ENCODE results near the gene PTER. TPM values are rescaled to one million over a fixed set of nuclear protein-coding genes. Genes with fewer than 3 reads are reported as not detected.

The PTER gene
- total RNA-seq, 2 donors from 2014 or later: 6.2 to 11.2 TPM

DNA sequence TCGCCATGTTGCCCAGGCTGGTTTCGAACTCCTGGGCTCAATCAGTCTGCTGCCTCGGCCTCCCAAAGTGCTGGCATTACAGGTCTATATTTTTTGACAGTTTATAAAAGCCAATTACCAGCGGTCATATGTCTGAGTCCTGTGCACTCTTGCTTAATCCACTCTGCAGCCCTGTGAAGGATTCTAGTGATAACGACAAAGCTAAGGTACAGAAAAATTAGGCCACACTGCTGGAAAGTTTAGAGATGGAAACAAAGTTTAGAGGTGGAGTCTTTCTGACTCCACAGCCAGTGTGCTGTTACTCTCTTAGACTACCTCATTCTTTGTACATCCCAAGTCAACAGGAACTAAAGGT lies 707 bp downstream of the PTER start:
- TF ChIP-seq CTCF (IDR thresholded peaks at IDR 0.05): no peak
- peaks cover 4 to 21% of the 10 kb centered on the region in 2 donors for H3K4me1 ChIP-seq (ENCODE audit: control insufficient read depth in 1 of 2, low read depth in 2 of 2)
- ATAC-seq (ENCODE audit: insufficient number of reproducible peaks, low FRiP score, low read depth) (no peak), DNase-seq (ENCODE audit: low spot score) (no peak)
- peak overlapping the region in 1 of 2 donors; percentile 80 for H3K27ac ChIP-seq
- no peaks in the 10 kb centered on the region for H3K36me3 ChIP-seq
- no peaks in the 10 kb centered on the region for H3K9me3 ChIP-seq
- peak overlapping the region; percentile 84 for H3K4me3 ChIP-seq
- no peaks in the 10 kb centered on the region for H3K27me3 ChIP-seq (replicated peaks; ENCODE audit: insufficient read depth)

GRCh38 chr10:16439295-16439694 lies 2.5 kb downstream of the PTER start:
- no peaks in the 10 kb centered on the region for H3K36me3 ChIP-seq
- no peak overlapping the region for H3K27ac ChIP-seq
- H3K4me3 ChIP-seq: no peak overlapping the region
- ATAC-seq (ENCODE audit: insufficient number of reproducible peaks, low FRiP score, low read depth) (no peak), DNase-seq (ENCODE audit: low spot score) (no peak)
- peaks cover 4 to 21% of the 10 kb centered on the region in 2 donors for H3K4me1 ChIP-seq (ENCODE audit: control insufficient read depth in 1 of 2, low read depth in 2 of 2)
- no peaks in the 10 kb centered on the region for H3K27me3 ChIP-seq (replicated peaks; ENCODE audit: insufficient read depth)
- no peaks in the 10 kb centered on the region for H3K9me3 ChIP-seq
- TF ChIP-seq CTCF (IDR thresholded peaks at IDR 0.05): no peak

DNA sequence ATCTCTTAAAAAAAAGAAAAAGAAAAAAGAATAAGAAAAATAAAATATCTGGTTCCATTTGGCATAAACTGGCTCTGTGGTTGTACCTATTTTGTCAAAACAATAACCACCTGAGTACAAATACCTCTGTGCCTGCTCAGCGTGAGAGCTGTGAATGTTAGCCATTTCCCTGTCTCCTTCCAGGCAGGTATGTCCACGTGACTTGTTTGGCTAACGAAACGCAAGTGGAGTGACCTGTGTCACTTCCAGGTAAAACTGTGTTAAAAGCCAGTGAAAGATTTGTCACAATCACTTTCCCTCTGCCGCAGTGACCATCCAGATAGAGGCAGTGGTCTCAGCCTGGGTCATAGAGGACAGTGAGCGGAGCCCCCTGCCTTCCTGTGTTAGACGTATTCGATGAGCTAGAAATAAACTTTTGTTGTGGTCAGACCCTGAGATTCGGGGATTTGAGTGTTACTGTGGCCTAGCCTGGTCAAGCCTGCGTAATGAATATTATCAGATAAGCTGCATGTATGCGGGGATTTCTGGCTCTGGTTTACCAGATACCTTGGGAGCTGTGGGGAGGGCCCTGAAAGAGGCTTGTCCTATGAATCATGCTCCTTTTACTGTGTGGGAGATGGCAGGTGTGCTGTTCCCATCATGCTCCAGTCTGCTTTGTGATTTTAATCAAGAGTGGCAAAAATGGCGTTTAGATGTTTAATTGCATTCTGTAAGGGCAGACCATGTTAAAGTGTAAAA lies 3.8 kb downstream of the PTER start:
- no peak overlapping the region for H3K4me3 ChIP-seq
- DNase-seq (ENCODE audit: low spot score): no peak
- H3K9me3 ChIP-seq: no peaks in the 10 kb centered on the region
- H3K27me3 ChIP-seq (replicated peaks; ENCODE audit: insufficient read depth): no peaks in the 10 kb centered on the region
- ATAC-seq (ENCODE audit: insufficient number of reproducible peaks, low FRiP score, low read depth): no peak
- no peak overlapping the region for H3K27ac ChIP-seq
- peaks cover 4 to 21% of the 10 kb centered on the region in 2 donors for H3K4me1 ChIP-seq (ENCODE audit: control insufficient read depth in 1 of 2, low read depth in 2 of 2)
- no peak for TF ChIP-seq CTCF (IDR thresholded peaks at IDR 0.05)
- no peaks in the 10 kb centered on the region for H3K36me3 ChIP-seq

DNA sequence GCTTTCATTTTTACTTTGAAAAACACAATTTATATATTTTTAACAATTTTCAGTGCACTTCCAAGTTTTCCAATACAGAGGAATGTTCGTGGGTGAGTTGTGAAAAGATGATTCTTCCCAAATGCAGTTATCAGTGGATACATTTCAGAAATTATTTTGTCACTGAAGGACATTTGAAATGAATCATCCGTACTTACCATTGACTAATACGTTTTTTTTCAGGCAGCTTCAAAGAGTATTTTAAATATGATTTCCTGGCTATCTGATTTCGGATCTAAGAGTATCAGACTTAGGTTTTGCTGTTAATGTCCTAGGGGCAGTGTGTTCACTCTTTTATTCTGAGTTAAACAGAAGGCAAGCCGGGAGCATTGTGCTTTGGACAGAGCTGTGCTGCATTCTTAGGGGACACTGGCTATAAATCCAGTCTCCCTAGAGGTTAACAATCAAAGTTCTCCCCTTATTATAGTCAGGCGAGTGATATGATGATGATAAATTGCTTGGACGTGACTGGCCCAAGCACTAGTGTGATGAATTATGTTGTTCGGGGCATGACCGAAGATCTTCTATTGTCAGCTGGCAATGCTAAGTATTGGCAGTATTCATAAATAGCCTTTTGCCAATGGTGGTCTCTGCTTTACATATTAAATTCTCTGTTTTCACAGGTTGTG lies 4.5 kb downstream of the PTER start:
- Histone ChIP-seq H3K4me3 (no peak overlapping the region), H3K27ac (no peak overlapping the region), H3K4me1 (ENCODE audit: control insufficient read depth in 1 of 2, low read depth in 2 of 2) (peaks cover 4 to 21% of the 10 kb centered on the region in 2 donors), H3K9me3 (no peaks in the 10 kb centered on the region), H3K36me3 (no peaks in the 10 kb centered on the region), H3K27me3 (replicated peaks; ENCODE audit: insufficient read depth) (no peaks in the 10 kb centered on the region)
- TF ChIP-seq CTCF (IDR thresholded peaks at IDR 0.05): no peak
- no peak for ATAC-seq (ENCODE audit: insufficient number of reproducible peaks, low FRiP score, low read depth)
- no peak for DNase-seq (ENCODE audit: low spot score)

DNA sequence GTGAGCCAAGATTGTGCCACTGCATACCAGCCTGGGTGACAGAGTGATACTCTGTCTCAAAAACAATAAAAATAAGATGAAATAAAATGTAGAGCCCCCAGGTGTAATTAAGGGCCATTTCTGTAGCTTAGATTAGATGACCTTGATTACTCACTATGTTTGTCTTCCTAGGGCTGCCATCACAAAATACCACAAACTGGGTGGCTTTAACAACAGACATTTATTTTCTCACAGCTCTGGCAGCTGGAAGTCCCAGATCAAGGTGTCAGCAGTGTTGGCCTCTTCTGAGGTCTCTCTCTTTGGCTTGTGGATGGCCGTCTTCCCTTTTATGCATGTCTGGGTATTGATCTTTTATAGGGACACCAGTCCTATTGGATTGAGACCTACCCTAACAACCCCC lies 6.1 kb downstream of the PTER start:
- DNase-seq (ENCODE audit: low spot score) (no peak), ATAC-seq (ENCODE audit: insufficient number of reproducible peaks, low FRiP score, low read depth) (no peak)
- H3K4me1 ChIP-seq (ENCODE audit: control insufficient read depth in 1 of 2, low read depth in 2 of 2): peaks cover 0 to 14% of the 10 kb centered on the region in 2 donors
- no peaks in the 10 kb centered on the region for H3K36me3 ChIP-seq
- TF ChIP-seq CTCF (IDR thresholded peaks at IDR 0.05): no peak
- H3K9me3 ChIP-seq: no peaks in the 10 kb centered on the region
- no peak overlapping the region for H3K27ac ChIP-seq
- H3K27me3 ChIP-seq (replicated peaks; ENCODE audit: insufficient read depth): no peaks in the 10 kb centered on the region
- no peak overlapping the region for H3K4me3 ChIP-seq

Data from thoracic aorta (tissue), 2 donors.